ENCODE results near the gene SFXN5.

DNA sequence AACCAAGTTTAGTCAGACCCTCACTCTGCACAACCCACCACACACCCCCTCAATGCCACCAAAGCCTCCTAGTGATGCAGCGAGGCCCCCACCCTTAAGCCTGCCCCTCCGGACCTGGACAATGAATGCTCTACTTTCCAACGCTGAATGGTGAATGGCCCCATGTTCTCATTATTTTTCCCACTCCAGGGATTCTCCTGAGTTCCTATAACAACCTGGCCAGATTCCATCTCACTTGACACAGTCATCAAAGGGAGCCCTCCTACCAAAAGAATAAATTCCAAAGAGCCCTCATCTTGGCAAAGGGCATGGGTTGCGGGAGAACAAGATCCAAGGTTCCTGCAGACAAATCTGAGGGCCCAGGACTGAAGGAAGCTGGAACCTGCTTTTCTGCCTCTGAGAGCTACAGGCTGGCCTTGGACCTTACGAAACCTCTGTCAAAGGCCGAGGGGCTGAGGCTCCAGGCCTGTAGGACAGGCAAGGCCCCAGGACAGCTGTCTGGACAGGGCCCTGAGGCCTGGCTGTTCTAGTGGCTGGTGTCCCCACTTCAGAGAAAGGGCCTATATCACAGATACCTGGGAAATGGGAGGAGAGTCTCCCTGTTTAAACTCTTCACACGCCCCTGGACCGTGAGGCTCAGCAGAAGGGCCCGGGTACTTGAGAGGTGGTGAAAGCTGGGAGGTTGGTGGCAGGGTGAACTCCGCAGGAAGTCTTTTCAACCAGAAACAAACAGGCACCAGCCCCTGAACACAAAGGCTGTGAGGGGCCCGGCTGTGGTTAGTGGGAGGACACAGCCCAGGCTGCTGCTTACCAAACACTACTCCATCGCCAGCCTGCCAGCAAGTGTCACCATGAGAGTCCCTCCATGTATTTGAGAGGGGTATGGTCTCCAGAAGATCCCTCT is 27.3 kb downstream of the SFXN5 start:
- TF ChIP-seq, protein P1, sequence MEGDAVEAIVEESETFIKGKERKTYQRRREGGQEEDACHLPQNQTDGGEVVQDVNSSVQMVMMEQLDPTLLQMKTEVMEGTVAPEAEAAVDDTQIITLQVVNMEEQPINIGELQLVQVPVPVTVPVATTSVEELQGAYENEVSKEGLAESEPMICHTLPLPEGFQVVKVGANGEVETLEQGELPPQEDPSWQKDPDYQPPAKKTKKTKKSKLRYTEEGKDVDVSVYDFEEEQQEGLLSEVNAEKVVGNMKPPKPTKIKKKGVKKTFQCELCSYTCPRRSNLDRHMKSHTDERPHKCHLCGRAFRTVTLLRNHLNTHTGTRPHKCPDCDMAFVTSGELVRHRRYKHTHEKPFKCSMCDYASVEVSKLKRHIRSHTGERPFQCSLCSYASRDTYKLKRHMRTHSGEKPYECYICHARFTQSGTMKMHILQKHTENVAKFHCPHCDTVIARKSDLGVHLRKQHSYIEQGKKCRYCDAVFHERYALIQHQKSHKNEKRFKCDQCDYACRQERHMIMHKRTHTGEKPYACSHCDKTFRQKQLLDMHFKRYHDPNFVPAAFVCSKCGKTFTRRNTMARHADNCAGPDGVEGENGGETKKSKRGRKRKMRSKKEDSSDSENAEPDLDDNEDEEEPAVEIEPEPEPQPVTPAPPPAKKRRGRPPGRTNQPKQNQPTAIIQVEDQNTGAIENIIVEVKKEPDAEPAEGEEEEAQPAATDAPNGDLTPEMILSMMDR (conservative IDR thresholded peaks at IDR 0.05 in 1 of 2, IDR thresholded peaks at IDR 0.05 in 1 of 2; ENCODE audit: low read depth in 1 of 2, low read length in 2 of 2): no peak
- no peak for TF ChIP-seq EZH2 (IDR thresholded peaks at IDR 0.05; ENCODE audit: low read length, missing control alignments)

Data from fibroblast of lung (primary cell).